ENCODE data around the gene CDH4. TPM values are rescaled to one million over a fixed set of nuclear protein-coding genes. Genes with fewer than 3 reads are reported as not detected.

Gene CDH4
- total RNA-seq, 6 experiments from 2014 or later: 5.8 to 12.8 (median 10.9) TPM

DNA sequence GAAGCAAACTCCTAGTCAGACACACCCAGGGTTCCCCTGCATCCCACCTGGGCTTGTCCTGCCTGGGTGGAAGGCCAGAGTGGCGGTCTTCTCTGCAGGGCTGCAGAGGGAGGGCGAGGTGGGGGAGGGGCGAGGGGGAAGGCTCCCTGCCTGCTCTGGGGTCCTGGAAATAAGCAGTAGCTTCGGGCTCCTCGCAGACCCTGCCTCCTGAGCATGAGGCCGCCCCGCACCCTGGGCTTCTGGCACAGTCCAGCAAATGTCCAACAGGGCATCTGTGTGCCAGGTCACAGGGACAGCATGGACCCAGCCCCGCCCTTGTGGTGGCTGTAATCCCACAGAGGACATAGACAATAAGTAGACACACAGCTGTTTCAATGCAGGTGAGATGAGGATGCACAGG, 619.9 kb downstream of the CDH4 start:
- H3K27ac Mint-ChIP-seq: no peak overlapping the region
- no peak for DNase-seq
- H3K9me3 Mint-ChIP-seq: peaks cover 30% of the 10 kb centered on the region
- H3K27me3 Mint-ChIP-seq (ENCODE audit: insufficient read depth): peaks cover 1% of the 10 kb centered on the region; the same call in 1 of the 2 replicates
- TF ChIP-seq, protein P1, sequence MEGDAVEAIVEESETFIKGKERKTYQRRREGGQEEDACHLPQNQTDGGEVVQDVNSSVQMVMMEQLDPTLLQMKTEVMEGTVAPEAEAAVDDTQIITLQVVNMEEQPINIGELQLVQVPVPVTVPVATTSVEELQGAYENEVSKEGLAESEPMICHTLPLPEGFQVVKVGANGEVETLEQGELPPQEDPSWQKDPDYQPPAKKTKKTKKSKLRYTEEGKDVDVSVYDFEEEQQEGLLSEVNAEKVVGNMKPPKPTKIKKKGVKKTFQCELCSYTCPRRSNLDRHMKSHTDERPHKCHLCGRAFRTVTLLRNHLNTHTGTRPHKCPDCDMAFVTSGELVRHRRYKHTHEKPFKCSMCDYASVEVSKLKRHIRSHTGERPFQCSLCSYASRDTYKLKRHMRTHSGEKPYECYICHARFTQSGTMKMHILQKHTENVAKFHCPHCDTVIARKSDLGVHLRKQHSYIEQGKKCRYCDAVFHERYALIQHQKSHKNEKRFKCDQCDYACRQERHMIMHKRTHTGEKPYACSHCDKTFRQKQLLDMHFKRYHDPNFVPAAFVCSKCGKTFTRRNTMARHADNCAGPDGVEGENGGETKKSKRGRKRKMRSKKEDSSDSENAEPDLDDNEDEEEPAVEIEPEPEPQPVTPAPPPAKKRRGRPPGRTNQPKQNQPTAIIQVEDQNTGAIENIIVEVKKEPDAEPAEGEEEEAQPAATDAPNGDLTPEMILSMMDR (IDR thresholded peaks at IDR 0.05): no peak
- H3K4me3 Mint-ChIP-seq: no peak overlapping the region
- no peaks in the 10 kb centered on the region for H3K4me1 Mint-ChIP-seq (ENCODE audit: low read depth)
- H3K36me3 Mint-ChIP-seq (ENCODE audit: low read depth): peaks cover 10% of the 10 kb centered on the region

GRCh38 chr20:61872371-61872900, 620.4 kb downstream of the CDH4 start:
- no peaks in the 10 kb centered on the region for H3K4me1 Mint-ChIP-seq (ENCODE audit: low read depth)
- no peak overlapping the region for H3K4me3 Mint-ChIP-seq
- peaks cover 28% of the 10 kb centered on the region for H3K9me3 Mint-ChIP-seq
- H3K36me3 Mint-ChIP-seq (ENCODE audit: low read depth): peaks cover 10% of the 10 kb centered on the region
- DNase-seq: no peak
- H3K27me3 Mint-ChIP-seq (ENCODE audit: insufficient read depth): peaks cover 1% of the 10 kb centered on the region; the same call in 1 of the 2 replicates
- TF ChIP-seq, protein P1 (IDR thresholded peaks at IDR 0.05): no peak
- no peak overlapping the region for H3K27ac Mint-ChIP-seq

DNA sequence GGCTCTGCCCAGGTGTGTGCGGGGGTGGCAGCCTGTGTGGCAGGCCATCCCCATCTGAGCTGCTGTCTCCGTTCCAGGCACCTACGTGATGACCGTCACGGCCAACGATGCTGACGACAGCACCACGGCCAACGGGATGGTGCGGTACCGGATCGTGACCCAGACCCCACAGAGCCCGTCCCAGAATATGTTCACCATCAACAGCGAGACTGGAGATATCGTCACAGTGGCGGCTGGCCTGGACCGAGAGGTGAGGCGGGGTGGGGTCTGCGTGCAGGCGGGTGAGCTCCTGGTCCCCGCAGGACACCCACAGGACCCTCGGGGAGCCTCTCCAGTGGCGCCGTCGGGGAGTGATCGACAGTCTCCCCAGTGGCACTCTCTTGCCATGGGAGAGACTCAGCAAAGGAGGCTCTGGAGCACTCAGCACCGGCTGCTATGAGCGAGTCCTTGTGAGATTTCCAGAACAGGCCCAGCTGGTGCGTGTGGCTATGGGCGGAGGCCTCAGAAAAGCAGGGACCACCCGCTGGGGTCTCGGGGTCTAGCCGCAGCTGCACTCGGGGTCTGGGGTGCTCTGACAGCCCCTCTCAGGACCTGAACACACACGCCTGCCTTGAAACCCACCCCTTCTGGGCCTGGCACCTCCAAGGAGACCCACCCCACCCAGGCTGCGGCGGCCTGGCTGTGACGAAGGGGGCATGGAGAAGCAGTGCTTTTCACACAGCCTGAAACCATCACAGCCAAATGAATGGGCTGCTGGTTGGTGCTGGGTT, 621.8 kb downstream of the CDH4 start:
- Mint-ChIP-seq H3K27ac (no peak overlapping the region), H3K9me3 (peaks cover 26% of the 10 kb centered on the region), H3K4me3 (no peak overlapping the region), H3K4me1 (ENCODE audit: low read depth) (no peaks in the 10 kb centered on the region), H3K36me3 (ENCODE audit: low read depth) (peaks cover 10% of the 10 kb centered on the region), H3K27me3 (ENCODE audit: insufficient read depth) (no peaks in the 10 kb centered on the region)
- TF ChIP-seq, protein P1 (IDR thresholded peaks at IDR 0.05): no peak
- no peak for DNase-seq

DNA sequence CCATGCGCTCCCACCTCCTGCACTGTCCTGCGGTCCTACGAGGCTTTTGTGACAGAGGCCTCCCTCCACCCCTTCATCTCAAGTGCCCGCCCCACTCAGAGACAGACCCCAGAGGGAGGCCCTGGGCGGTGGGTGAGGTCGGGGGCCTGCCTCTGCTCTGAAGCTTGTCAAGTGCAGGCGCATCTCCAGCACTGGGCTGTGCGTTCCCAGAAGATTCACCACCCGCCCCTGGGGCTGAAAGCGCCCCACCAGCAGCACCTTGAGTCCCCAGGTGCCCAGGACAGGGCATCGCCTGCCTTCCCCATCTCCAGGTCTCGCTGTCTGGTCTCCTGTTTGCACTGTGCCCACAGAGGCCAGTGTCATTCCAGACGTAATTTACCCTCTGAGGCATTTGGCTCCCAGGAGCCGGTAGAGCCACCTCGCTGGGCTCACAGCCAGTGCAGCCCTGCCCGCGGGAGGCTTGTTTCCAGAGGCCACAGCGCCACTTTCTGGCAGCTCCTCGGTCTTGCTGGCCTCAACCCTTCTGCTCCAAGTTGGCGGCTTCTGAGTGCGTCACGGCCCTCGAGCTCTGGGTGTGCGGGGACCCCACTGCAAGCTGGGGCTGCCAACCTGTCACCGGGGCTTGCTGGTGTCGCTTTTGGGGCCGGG, 622.5 kb downstream of the CDH4 start:
- DNase-seq: no peak
- Mint-ChIP-seq H3K36me3 (ENCODE audit: low read depth) (peaks cover 10% of the 10 kb centered on the region), H3K9me3 (peaks cover 26% of the 10 kb centered on the region), H3K27me3 (ENCODE audit: insufficient read depth) (no peaks in the 10 kb centered on the region), H3K4me3 (no peak overlapping the region), H3K27ac (no peak overlapping the region), H3K4me1 (ENCODE audit: low read depth) (no peaks in the 10 kb centered on the region)
- TF ChIP-seq, protein P1 (IDR thresholded peaks at IDR 0.05): no peak

DNA sequence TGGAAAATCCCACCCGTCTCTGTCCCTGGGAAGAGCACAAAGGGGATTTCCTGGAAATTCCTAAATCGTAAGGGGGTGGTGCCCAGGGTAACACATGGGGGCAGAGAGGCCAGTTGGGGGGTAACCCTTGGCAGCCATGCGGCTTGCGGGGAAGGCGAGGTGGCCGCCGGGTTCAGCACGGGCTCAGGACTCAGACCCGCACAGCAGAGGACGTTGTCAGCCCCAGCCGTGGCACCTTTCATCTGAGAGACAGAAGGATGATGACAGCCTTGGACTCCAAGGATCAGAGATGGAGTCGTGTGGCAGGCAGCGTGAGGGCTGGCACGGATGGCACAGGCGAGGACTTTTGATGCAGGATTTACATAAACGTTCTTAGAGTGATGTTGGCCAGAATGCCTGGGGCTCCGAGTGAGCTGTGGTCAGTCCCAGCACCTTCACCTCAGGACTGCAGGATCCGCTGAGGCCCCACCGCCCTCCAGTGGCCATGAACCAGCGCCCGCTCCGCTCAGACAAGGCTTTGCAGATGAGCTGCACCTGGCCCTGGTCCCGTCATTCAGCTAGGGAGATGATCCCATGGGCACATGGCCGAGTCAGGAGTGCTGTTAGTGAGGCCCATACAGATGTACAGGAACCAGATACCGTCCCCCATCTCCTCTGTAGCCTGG, 623.3 kb downstream of the CDH4 start:
- Mint-ChIP-seq H3K4me3 (no peak overlapping the region), H3K9me3 (peaks cover 24% of the 10 kb centered on the region), H3K4me1 (ENCODE audit: low read depth) (no peaks in the 10 kb centered on the region), H3K27ac (no peak overlapping the region), H3K27me3 (ENCODE audit: insufficient read depth) (no peaks in the 10 kb centered on the region), H3K36me3 (ENCODE audit: low read depth) (peaks cover 10% of the 10 kb centered on the region)
- no peak for DNase-seq
- TF ChIP-seq, protein P1 (IDR thresholded peaks at IDR 0.05): no peak
